Measurements from ENCODE around the gene HRAS. TPM values are rescaled to one million over a fixed set of nuclear protein-coding genes. Genes with fewer than 3 reads are reported as not detected.

Gene HRAS
- total and polyA plus RNA-seq, 10 of the 15 experiments (the other 5 are each of a cell fraction or from before 2014, with no cell fraction given), result 2.8 to 72.4 (median 31.7) TPM

GRCh38 chr11:497565-498296, 37.6 kb downstream of the HRAS start:
- intact Hi-C loops (cut with micrococcal nuclease; ENCODE audit: unreplicated experiment), result no loop called here
- POLR2A ChIA-PET, result no interaction called here
- no peak for TF ChIP-seq NFYB (IDR thresholded peaks at IDR 0.05; ENCODE audit: insufficient read depth, low read depth, low read length)
- TF ChIP-seq MAX (IDR thresholded peaks at IDR 0.05; ENCODE audit: low read depth, low read length), result no peak
- TF ChIP-seq TAF1 (IDR thresholded peaks at IDR 0.05; ENCODE audit: borderline replicate concordance, low read depth, low read length), result no peak
- no peak for TF ChIP-seq SMARCA5 (IDR thresholded peaks at IDR 0.05)
- TF ChIP-seq POLR2A (IDR thresholded peaks at IDR 0.05; ENCODE audit: low read depth, low read length), result peak; percentile 64; the same call in 1 of the 2 replicates
- no peak for TF ChIP-seq MLLT1 (IDR thresholded peaks at IDR 0.05)
- TF ChIP-seq BCL11A (IDR thresholded peaks at IDR 0.05; ENCODE audit: low read depth, low read length), result no peak
- TF ChIP-seq CHD2 (IDR thresholded peaks at IDR 0.05; ENCODE audit: borderline replicate concordance, low read depth, low read length), result no peak
- TF ChIP-seq TCF7 (IDR thresholded peaks at IDR 0.05; ENCODE audit: borderline replicate concordance), result no peak
- no peak for TF ChIP-seq BCL3 (IDR thresholded peaks at IDR 0.05; ENCODE audit: borderline replicate concordance, insufficient read depth, low read depth, low read length, poor library complexity, severe bottlenecking)
- no peak for TF ChIP-seq EED (IDR thresholded peaks at IDR 0.05; ENCODE audit: low read depth)
- no peak for TF ChIP-seq RBBP5 (conservative IDR thresholded peaks at IDR 0.05)
- TF ChIP-seq RCOR1 (conservative IDR thresholded peaks at IDR 0.05; ENCODE audit: low read depth, low read length), result no peak
- no peak for TF ChIP-seq IKZF1 (conservative IDR thresholded peaks at IDR 0.05)
- TF ChIP-seq ATF3 (IDR thresholded peaks at IDR 0.05; ENCODE audit: borderline replicate concordance, extremely low read depth, low read depth, low read length), result no peak
- no peak for TF ChIP-seq CUX1 (IDR thresholded peaks at IDR 0.05; ENCODE audit: insufficient replicate concordance, low read depth, low read length)

More at GRCh38 chr11:497565-498296, 37.6 kb downstream of the HRAS start:
- BruUV-seq (replicated peaks), result no TSS peak
- Histone ChIP-seq H3K27ac (ENCODE audit: control insufficient read depth, insufficient read depth) (no peak overlapping the region), H2AFZ (ENCODE audit: control insufficient read depth, low read depth, low read length) (no peak overlapping the region), H3K4me1 (ENCODE audit: control insufficient read depth, insufficient read depth, low read length) (peaks cover 7% of the 10 kb centered on the region), H3K27me3 (replicated peaks in 1 of 2; ENCODE audit: control insufficient read depth in 2 of 2, insufficient read depth in 2 of 2, low read length in 1 of 2) (no peaks in the 10 kb centered on the region), H3K4me3 (no peak overlapping the region), H3K4me2 (ENCODE audit: control insufficient read depth, insufficient read depth) (no peak overlapping the region), H3K79me2 (ENCODE audit: control insufficient read depth, insufficient read depth, low read length) (peaks cover 1% of the 10 kb centered on the region; the same call in 1 of the 2 replicates), H3K36me3 (ENCODE audit: control insufficient read depth in 2 of 2, insufficient read depth in 2 of 2, low read length in 1 of 2) (peaks cover 25 to 53% of the 10 kb centered on the region in 2 experiments), H3K9ac (ENCODE audit: control insufficient read depth, insufficient read depth, low read length) (no peak overlapping the region), H3K9me3 (replicated peaks; ENCODE audit: control insufficient read depth, insufficient read depth, low read length) (no peaks in the 10 kb centered on the region; the same call in 2 of the 3 replicates), H4K20me1 (ENCODE audit: control insufficient read depth, insufficient read depth) (no peaks in the 10 kb centered on the region)
- WGBS (ENCODE audit: insufficient coverage, insufficient replicate concordance, low lambda C conversion rate, missing lambda C conversion rate), result 96% methylated on average over 31 of the region's 31 CpGs
- in situ Hi-C loops (cut with MboI), result no loop called here
- DNase-seq (ENCODE audit: low read depth, low spot score) (no peak), FAIRE-seq (no peak), ATAC-seq (no peak)
- ChIA-PET CTCF (no interaction called here), SMC1A (ENCODE audit: uncharacterized antibody, unreplicated experiment) (no interaction called here), RAD21 (ENCODE audit: unreplicated experiment) (no interaction called here)
